ENCODE data around the gene ETS2. TPM values are rescaled to one million over a fixed set of nuclear protein-coding genes. Genes with fewer than 3 reads are reported as not detected.

Gene ETS2
- total RNA-seq, 1 donor from 2014 or later = 13.6 TPM

DNA sequence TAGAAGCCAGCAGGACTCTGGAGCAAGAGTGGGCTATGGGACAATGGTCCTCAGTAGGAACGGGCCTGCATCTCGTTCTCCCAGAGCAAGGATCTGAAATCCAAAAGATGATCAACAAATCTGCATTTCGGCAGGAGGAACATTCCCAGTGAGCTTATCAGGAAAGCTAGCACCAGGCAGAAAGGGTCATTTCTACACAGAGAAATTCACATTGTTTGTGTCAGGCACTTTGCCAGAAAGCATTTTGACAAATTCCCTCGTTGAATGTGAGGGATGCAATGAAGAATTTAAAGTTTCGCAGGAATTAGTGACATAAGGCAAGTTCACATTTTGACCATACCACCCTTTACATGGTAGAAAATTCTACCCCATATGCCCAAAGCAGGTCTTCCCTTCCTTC is 31.6 kb upstream of the ETS2 start:
- TF ChIP-seq, protein P1, sequence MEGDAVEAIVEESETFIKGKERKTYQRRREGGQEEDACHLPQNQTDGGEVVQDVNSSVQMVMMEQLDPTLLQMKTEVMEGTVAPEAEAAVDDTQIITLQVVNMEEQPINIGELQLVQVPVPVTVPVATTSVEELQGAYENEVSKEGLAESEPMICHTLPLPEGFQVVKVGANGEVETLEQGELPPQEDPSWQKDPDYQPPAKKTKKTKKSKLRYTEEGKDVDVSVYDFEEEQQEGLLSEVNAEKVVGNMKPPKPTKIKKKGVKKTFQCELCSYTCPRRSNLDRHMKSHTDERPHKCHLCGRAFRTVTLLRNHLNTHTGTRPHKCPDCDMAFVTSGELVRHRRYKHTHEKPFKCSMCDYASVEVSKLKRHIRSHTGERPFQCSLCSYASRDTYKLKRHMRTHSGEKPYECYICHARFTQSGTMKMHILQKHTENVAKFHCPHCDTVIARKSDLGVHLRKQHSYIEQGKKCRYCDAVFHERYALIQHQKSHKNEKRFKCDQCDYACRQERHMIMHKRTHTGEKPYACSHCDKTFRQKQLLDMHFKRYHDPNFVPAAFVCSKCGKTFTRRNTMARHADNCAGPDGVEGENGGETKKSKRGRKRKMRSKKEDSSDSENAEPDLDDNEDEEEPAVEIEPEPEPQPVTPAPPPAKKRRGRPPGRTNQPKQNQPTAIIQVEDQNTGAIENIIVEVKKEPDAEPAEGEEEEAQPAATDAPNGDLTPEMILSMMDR (IDR thresholded peaks at IDR 0.05) = no peak

DNA sequence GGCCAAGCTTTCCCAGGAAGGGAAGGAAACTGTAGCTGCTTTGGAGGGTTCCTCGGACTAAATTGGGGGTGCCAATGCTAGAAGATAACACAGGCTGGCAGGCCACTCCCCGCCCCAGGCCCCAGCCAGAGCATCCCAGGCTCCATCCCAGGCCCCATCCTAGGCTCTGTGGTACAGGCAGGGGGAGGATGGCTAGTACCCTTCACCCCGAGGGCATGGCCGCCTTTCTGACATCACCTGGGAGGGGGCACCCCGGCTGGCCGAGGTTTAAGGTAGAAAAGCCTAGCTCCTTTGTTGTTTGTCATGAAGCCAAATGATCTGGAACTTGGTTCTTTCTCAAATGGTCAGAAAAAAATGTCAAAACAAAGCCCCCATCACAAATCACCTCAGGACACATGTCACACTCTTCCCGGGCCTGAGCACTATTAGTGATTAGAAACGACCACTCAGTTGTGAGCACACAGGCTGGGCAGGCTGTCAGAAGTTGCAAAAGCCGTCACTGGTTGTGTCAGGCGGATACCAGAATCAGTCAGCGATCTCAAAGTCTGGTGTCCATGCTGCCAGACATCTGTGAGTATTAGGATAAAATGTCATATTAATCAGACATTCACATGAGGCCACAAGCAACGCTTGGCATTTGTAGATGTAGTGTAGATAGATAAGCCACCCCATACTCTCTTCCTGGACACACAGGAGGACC is 31.0 kb upstream of the ETS2 start:
- Mint-ChIP-seq H3K27me3 (ENCODE audit: low read depth) (no peaks in the 10 kb centered on the region), H3K4me1 (ENCODE audit: low read depth) (peaks cover 26% of the 10 kb centered on the region), H3K36me3 (ENCODE audit: low read depth) (no peaks in the 10 kb centered on the region), H3K9me3 (ENCODE audit: low read depth) (peaks cover 10% of the 10 kb centered on the region), H3K27ac (ENCODE audit: unreplicated experiment) (no peak overlapping the region), H3K4me3 (ENCODE audit: unreplicated experiment) (no peak overlapping the region)
- TF ChIP-seq, protein P1 (IDR thresholded peaks at IDR 0.05) = no peak
- no peak for DNase-seq (ENCODE audit: low spot score)

More for the DNA sequence above, 31.6 kb upstream of the ETS2 start:
- no peak for DNase-seq (ENCODE audit: low spot score)
- peaks cover 10% of the 10 kb centered on the region for H3K9me3 Mint-ChIP-seq (ENCODE audit: low read depth)
- H3K4me1 Mint-ChIP-seq (ENCODE audit: low read depth) = peaks cover 31% of the 10 kb centered on the region
- H3K27me3 Mint-ChIP-seq (ENCODE audit: low read depth) = no peaks in the 10 kb centered on the region
- H3K4me3 Mint-ChIP-seq (ENCODE audit: unreplicated experiment) = no peak overlapping the region
- H3K36me3 Mint-ChIP-seq (ENCODE audit: low read depth) = no peaks in the 10 kb centered on the region
- H3K27ac Mint-ChIP-seq (ENCODE audit: unreplicated experiment) = peak overlapping the region; percentile 24

DNA sequence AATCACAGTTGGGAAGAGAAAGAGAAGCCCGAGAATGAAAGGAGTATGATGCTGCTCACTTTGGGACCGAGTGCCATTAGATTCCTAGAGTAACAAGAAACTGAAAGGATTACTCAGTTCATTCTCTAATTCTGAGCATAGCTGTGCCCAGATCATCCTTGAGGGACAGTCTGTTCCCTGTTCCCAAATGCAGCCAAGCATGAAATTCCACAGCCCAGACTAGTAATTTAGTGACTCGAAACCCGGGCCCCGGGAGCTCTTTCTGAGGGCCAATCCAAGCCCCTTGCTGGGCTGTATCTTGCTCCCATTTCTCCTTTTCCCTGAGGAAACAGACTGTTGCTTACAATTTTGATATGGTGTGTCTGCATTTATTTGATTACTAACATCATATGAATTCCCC is 30.0 kb upstream of the ETS2 start:
- TF ChIP-seq, protein P1 (IDR thresholded peaks at IDR 0.05) = no peak
- H3K27ac Mint-ChIP-seq (ENCODE audit: unreplicated experiment) = no peak overlapping the region
- no peaks in the 10 kb centered on the region for H3K36me3 Mint-ChIP-seq (ENCODE audit: low read depth)
- no peak for DNase-seq (ENCODE audit: low spot score)
- no peak overlapping the region for H3K4me3 Mint-ChIP-seq (ENCODE audit: unreplicated experiment)
- peaks cover 19% of the 10 kb centered on the region for H3K4me1 Mint-ChIP-seq (ENCODE audit: low read depth)
- peaks cover 10% of the 10 kb centered on the region for H3K9me3 Mint-ChIP-seq (ENCODE audit: low read depth)
- no peaks in the 10 kb centered on the region for H3K27me3 Mint-ChIP-seq (ENCODE audit: low read depth)

GRCh38 chr21:38777015-38777414 is 28.7 kb upstream of the ETS2 start:
- H3K4me1 Mint-ChIP-seq (ENCODE audit: low read depth) = peaks cover 19% of the 10 kb centered on the region
- peaks cover 5% of the 10 kb centered on the region for H3K36me3 Mint-ChIP-seq (ENCODE audit: low read depth)
- H3K27me3 Mint-ChIP-seq (ENCODE audit: low read depth) = no peaks in the 10 kb centered on the region
- H3K4me3 Mint-ChIP-seq (ENCODE audit: unreplicated experiment) = no peak overlapping the region
- TF ChIP-seq, protein P1 (IDR thresholded peaks at IDR 0.05) = no peak
- no peak for DNase-seq (ENCODE audit: low spot score)
- H3K27ac Mint-ChIP-seq (ENCODE audit: unreplicated experiment) = no peak overlapping the region
- H3K9me3 Mint-ChIP-seq (ENCODE audit: low read depth) = peaks cover 16% of the 10 kb centered on the region

DNA sequence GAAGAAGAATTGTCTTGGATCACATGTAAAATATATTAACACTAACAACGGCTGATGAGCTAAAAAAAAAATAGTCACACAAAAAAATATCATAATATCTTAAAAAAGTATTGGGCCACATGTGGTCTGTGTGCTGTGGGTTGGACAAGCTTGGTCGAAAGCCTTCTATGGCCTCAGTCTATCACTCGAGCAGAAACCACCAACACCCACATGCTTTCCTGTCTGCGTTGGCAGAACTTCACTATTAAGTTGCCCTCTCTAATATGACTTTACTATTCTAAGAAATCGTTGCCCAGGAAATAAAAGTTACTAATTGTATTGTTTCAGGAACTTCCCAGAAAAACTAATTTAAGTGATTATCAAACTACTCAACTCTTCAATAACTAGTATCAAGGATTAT is 28.2 kb upstream of the ETS2 start:
- peaks cover 21% of the 10 kb centered on the region for H3K9me3 Mint-ChIP-seq (ENCODE audit: low read depth)
- no peaks in the 10 kb centered on the region for H3K27me3 Mint-ChIP-seq (ENCODE audit: low read depth)
- H3K27ac Mint-ChIP-seq (ENCODE audit: unreplicated experiment) = no peak overlapping the region
- H3K4me3 Mint-ChIP-seq (ENCODE audit: unreplicated experiment) = no peak overlapping the region
- no peak for DNase-seq (ENCODE audit: low spot score)
- H3K36me3 Mint-ChIP-seq (ENCODE audit: low read depth) = peaks cover 9% of the 10 kb centered on the region
- H3K4me1 Mint-ChIP-seq (ENCODE audit: low read depth) = peaks cover 19% of the 10 kb centered on the region
- TF ChIP-seq, protein P1 (IDR thresholded peaks at IDR 0.05) = no peak

Data from chondrocyte (in vitro differentiated cells).